NCI-H1417 (cell line): Measurements from ENCODE around the gene APOL6.
"Not testable (repeated sequence)": the region's sequence is repeated elsewhere in the genome, so short reads cannot be mapped to it uniquely, and the experiment has no call there.

Experiments
- DNase-seq, 3 experiments: peaks; one replicate each; lab custom pipeline; 2025; lab: John Stamatoyannopoulos, UW

APOL6 gene

DNA sequence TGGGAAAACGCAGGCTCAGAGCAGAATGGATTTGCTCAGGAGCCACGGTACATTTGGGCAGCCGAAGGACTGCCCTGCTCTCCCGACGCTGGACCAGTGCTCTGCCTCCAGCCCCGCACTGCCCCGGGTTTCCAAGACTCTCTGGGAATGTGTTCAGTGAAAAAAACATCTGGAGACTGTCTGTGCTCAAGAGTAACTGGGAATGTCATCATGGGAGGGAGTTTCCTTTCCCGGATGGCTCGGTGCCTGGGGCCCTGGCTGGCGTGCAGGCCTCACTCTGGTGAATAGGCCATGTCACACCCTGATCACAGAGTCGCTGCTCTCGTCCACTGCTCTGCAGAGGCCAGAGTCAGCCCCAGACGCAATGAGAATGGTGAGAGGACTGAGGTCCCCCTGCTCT lies 9.8 kb upstream of the APOL6 start:
- no peak for DNase-seq

DNA sequence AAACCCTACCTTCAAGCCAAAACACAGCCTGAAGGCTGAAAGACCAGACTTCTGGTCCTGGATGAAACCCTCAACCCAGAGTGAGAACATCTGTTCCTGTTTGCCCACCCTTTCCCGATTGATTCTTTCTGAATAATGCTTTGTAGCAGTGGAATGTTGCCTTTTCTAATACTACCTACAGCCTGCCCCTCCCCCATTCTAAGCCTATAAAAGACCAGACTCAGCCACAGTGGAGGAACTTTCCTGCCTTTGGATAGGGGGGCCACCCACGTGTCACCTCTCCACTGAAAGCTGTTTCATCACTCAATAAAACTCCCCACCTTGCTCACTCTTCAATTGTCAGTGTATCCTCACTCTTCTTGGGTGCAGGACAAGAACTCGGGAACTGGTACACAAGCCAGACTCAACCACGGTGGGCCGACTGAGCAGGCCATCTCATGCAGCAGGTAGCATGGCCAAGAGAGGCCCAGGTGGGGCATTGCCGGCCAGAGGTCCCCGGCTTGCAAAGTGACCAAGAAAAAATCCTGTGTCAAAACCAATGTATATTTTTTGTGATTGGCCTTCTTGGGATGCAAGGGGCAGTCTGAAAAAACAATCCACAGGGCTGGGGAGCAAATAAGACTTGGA lies 6.6 kb upstream of the APOL6 start:
- DNase-seq = no peak

DNA sequence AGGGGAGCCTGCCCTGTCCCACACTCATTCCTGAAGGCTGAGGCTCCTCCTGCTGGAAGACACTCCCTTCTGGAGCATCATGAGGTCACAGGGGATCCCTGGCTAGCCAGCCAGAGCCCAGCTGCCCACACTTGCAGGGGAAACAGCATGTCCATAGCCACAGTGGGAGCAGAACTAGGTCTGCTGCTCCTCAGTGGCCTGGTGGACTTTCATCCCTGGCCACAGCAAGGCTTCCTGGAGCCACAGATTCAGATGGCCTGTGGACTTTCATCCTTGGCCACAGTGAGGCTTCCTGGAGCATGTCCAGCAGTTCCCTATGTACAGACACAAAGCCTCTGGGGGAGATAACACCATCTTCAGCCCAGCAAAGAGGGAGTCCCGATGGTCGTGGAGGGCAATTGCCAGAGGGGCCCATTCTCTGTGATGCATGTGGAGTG lies 5.9 kb upstream of the APOL6 start:
- no peak for DNase-seq

DNA sequence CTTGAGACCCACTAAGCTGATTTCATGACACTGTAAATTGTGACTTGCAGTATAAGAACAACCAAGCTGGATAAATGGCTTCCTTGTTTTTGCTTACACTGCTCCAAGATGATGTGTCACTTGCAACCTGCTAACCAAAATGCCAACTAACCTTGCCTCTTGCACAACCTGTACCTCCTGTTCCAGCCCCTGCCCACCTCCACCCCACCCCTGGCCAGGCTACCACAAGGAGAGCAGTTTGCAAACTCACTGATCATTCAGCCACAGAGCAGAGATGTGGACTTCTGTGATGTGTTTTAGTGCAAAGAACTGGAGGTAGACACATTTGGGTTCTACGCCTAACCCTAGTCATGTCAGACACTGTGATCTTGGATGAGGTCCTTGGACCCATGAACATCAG lies 4.3 kb upstream of the APOL6 start:
- no peak for DNase-seq

DNA sequence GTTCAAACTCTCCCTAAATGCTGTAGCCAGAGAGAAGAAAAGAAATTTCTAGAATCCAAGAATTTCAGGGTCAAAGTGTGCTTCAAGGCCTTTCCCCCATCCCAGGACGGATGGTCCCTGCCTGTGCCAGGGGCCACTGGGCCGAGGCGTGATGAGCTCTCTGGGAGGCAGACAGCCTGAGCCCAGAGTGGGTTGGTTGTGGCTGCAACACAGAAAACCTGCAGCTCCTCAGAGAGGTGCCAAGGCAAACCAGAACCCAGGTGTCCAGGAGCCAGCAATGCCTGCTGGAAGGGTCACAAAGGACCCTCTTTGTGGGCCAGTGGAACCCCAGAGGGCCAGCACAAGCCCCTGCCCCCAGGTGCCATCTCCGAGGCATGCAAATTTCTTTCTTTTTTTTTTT lies 2.6 kb upstream of the APOL6 start:
- DNase-seq = no peak

DNA sequence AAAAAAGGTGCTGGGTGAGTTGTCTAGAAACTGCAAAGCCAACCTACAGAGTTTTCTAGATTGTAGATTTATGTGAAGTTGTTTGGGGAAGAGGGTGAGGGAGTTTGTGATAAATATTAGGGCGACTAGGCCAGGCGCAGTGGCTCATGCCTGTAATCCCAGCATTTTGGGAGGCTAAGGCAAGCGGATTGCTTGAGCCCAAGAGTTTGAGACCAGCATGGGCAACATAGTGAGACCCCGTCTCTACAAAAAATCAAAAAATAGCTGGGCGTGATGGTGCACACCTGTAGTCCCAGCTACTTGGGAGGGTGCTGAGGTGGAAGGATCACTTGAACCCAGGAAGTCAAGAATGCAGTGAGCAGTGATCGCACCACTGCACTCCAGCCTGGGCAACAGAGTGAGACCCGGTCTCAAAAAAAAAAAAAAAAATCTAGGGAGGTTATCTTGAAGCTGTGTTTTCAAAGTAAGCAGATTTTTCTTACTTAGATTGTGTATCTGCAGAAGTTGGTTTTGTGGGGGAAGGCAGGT lies 844 bp downstream of the APOL6 start:
- DNase-seq = no peak

DNA sequence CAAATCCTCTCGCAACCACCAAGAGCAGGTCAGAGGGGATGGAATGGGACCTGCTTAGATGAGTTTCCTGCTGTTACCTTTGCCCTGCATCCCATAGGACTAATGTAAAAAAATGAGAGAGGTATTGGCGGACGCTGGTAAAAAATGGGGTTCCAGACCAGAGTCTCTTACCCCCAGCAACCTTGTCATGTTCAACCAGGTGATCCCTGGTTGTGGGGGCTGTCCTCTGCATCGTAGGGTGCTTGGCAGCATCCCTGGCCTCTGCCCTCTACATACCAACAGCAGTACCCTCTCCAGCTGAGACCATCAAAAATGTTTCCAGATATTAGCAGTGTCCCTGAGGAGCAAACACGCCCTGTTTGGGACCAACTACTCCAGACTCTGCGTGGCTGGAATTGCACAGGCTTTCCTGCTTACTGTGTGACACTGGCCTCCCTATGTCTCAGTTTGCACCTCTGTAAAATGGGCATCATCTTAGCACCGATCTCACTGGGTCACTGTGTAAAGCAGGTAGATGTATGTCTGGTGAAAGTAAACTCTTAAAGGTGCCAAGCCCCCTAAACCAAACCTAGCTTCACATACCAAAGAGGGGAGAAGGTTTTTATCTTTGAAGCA lies 1.5 kb downstream of the APOL6 start:
- no peak for DNase-seq

DNA sequence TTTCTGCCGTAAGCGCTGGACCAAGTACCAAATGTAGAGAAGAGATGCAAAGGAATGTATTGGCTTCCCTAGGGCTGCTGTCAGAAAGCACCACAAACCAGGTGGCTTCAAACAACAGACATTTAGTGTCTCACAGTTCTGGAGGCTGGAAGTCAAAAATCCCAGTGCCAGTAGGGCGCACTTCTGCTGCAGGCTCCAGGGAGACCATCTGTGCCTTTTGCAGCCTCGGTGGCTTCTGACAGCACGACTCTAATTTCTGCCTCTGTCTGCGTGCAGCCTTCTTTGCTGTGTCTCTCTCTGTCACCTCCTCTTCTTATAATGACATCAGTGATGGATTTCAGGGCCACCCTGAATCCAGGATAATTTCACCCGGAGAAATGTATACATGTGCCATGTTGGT lies 2.8 kb downstream of the APOL6 start:
- no peak for DNase-seq

DNA sequence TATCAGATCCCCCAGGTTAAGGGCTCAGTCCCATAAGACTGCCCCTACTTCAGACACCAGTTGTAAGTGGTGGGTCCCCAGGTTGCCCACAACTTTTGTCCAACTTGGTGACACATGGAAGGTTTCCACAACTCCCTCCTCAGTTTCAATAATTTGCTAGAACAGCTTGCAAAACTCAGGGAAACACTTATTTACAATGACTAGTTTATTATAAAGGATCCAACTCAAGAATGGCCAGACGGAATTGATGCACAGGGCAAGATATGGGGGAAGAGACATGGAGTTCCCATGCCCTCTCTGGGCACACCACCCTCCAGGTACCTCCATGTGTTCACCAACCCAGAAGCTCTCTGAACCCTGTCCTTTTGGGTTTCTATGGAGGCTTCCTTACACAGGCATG lies 5.6 kb downstream of the APOL6 start:
- no peak for DNase-seq

DNA sequence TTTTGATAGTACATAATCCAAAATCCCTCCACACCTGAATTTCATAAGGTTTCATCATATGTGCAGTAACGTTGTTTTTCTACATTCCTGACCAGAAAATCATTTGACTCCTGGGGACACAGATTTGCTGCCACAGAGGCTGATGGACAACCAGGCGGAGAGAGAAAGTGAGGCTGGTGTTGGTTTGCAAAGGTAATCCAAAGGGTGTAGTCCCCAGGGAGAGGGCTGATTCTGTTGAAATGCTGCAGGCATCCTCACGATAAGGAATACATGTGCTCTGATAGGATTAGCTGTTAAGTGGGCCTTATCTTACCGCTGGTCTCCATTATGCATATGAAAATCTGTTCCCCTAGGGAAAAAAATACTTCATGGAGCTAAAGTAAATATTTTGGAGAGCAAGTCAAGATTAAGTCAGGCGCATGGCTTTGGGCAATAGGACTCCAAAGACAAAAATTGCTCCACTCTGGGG lies 8.1 kb downstream of the APOL6 start:
- peak in 1 of 3 experiments; percentile 2 for DNase-seq

DNA sequence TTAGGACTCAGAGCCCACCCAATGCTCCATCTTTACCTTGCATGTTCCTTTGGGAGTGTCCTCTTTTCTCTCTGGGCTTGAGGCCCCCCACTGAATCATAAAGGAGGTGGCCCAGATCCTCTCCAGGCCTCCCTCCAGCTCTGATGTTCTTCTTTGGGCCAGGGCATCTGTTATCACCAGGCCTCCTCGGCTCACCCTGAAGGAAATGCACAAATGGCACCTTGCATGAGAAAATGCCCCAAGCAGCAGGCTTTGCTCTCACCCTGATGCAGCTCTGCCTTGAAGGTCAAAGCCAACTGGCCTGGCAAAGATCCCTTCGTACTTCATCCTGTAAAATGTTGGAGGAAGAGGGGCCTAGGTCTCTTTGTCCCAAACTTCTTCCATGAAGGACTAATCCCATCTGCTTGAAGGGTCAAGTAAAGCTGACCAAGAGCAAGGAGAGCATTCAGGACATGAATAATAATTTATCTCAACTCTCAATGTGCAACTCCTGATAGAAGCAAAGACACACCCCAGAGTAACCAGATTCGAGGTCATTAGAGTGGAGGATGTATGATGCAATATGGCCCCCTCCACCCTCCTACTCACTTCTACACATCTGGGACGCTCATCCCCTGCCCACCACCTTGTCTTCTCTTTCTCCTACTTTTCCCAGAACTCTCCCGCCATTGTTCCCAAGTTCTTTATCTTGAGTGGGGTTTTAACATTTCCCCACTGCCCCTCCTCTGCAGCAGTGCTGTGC lies 9.5 kb downstream of the APOL6 start:
- no peak for DNase-seq

DNA sequence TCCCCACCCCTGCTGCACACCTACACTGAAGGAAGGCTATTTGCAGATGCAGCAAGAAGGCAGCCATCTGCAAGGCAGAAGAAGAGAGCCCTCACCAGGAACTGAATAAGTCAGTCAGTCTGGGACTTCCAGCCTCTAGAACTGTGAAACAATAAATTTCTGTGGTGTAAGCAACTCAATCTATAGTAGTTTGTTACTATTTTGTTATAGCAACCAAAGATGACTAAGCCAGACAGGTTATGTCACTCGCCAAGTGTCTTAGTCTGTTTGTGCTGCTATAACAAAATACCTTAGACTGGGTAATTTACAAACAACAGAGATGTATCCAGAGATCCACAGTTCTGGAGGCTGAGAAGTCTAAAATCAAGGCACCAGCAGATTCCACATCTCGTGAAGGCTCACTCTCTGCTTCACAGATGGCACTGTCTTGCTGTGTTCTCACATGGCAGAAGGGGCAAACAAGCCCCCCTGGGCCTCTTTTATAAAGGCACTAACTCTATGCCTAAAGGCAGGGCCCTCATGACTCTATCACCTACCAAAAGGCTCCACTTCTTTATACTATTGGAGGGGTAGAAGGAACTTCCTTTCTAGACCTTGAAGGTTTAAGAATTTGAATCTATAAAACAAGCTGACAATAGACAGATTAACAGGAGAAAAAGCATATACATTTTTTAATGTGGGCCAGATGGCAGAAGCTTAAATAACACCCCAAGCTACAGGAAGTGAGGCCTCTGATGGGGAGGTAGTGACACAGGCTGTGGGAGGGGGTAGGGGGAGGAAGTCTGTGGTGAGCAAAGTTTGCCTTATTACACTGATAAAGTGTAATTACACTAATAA lies 12.3 kb downstream of the APOL6 start:
- DNase-seq = no peak

DNA sequence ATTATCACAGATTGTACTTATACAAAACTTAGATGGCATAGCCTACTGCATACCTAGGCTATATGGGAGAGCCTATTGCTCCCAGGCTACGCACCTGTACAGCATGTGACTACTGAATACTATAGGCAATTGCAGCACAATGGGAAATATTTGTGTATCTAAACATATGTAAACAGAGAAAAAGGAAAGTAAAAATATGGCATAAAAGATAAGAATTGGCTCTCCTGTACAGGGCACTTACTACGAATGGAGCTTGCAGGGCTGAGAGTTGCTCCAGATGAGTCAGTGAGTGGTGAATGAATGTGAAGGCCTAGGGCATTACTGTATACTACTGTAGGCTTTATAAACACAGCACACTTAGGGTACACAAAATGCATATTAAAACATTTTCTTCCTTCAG lies 13.2 kb downstream of the APOL6 start:
- no peak for DNase-seq

DNA sequence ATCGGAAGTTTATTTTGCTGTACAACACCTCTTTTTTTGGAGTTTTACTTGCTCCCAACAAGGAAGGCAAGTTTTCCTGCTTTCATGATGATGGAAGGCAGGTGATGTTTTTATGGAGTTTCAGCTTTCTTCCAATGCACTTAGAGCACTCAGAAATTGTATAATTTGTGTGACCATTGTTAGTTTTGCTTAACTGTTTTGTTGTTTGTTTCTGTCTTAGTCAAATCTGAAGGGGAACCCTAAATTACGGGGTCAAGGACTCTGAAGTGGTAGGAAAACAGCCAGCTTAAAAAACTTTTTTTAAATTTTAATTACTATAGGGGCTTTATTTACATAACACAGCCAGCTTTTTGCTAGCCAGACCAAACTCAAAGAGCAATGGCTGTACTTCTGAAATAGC lies 14.7 kb downstream of the APOL6 start:
- peak in 1 of 3 experiments; percentile 3 for DNase-seq

DNA sequence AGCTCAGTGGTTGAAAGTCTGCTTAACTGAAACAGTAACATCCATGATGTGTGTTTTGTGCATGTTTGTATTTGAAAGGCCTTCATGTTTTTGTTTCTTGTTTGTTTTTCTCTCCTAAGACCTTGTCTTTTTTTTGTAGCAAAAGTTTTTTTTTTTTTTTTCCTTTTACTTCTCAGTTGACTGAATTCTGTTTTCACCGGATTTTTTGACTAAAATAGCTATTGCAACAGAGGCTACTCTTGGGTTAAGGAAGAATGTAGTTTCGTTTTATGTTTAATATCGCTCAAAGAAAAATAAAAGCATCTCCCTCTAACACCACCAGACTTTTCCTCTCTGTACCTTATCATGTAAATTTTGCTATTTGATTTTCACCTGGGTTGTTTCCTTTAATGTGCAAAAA lies 15.1 kb downstream of the APOL6 start:
- no peak for DNase-seq

DNA sequence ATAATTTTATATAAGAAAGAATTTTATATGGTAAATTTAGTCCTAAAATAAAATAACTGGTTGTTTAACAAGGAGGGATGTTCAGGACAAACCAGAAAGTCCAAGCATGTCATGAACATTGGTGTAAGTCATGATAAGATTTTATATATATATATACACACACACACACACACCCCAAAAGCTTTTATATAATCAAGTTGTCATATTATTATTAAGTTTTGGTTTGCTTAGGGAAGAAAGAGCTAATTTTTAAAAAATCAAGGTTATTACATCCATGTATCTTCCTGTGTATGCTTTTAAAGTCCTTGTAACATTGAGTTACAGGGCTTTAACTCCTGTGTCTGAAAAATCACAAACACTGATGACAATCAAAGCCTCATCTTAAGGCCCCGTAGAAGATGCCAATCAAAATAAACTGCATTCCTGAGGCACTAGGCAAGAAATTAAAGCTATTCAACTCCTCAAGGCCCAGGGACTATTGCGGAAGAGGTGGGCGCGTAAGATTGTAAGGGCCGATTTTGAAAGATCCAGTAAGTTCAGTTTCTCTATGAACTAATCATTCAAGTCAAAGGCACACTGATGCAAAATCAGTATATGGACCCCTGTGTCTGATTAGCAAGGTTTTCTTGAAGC lies 16.8 kb downstream of the APOL6 start:
- DNase-seq = no peak

DNA sequence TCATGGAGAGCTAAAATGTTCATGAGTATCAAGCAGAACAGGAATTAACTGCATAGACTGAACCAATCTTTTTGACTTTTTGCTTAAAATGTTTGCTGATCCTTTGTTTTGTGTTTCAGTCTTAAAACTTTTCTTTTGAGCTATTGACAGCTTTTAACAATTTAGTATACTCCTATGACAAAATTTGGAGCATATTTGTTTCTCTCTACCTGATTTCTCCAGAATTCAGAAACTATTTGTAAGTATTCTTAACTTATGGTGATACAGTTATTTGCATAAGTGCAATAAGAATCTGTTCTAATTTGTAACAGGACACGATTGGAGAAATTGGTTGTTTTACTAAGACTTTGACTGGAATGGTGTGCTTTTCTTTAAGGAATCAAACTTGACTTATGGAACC lies 18.5 kb downstream of the APOL6 start:
- DNase-seq = not testable (repeated sequence)

DNA sequence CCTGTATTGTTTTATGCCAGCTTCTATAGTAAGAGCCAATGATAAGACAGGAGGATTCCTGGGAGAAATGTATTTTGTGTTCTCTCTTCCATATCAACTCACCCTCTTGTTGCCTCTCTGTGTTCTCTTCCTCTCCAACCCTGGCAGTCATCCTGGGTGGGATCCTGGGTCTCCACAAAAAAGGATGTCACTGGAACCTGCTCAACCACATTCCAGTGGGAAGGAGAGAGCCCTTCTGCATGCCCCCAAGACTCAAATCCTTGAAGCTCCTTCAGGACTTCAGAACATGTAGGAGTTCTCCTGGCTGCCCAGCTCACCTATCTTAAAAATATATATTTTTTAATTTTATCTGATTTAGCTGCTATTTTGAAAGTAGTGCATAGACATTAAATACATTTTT lies 26.1 kb downstream of the APOL6 start:
- DNase-seq = no peak

DNA sequence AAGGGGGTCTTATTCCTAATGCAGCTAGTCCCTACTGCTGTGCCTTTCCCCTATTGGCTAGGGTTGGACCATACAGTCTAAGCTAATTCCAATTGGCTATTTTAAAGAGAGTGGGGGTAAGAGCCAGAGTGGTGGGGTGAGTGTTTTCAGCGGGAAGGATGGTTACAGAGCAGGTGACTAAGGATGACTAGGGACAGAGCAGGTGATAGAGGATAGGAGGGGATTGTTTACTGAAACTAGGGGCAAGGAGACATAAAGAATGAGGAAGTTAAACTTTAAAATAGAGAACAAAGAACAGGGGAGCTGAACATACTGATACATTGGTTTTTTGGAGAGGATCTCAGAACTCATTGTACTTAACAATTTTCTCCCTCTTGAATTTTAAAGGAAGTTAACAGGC lies 27.8 kb downstream of the APOL6 start:
- DNase-seq = not testable (repeated sequence)

DNA sequence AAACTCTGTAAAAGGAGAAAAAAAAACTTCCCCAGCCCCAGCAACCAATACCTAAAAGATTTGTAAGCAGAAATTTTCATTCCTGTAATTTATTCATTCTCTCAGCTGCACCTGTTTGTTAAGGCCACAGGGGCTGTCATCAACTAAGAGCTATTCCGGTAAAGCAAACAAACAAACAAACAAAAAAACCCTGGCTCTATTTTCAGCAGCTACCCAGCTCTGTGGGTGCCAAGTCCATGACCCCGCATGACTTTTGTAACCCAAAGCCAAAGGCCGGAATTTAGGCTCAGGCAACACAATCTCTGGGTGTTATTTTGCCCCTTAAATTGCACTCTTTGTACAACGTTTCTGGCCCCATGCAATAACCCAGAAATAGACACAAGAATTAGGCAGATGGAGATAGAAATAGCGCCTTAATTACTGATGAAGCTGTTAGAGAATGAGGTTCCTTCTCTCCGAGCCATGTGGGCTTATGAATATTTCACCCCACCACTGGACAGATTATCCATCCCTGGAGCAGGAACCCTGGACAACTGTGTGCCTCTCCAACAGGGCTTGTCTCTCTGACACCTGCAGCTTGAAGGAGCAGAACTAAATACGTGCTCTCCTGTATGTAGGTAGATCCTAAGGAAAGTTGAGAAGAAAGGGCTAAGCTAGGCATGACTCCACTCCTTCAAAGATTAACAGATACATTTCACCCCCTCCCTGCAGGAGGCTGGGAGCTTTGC lies 29.4 kb downstream of the APOL6 start:
- no peak for DNase-seq

DNA sequence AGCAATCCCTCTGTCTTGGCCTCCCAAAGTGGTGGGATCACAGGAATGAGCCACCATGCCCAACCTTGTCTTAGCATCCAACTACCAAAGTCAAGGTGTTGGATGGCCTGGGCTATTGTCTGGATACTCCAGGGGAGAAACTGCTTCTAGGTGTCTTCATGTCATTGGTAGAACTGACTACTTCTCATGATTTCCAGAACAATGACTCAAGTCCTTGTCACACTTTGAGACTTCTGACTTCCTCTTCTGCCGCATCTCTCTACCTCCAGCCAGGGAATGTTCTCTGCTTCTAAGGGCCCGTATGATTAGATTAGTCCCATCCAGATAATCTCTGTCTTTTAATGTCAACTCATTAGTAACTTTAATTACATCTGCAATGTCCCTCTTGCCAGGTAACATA lies 30.6 kb downstream of the APOL6 start:
- no peak for DNase-seq
